ENCODE measurements around the gene MXRA8. TPM values are rescaled to one million over a fixed set of nuclear protein-coding genes. Genes with fewer than 3 reads are reported as not detected.

Gene MXRA8
- total RNA-seq, 1 experiment from 2014 or later = 5.0 TPM

DNA sequence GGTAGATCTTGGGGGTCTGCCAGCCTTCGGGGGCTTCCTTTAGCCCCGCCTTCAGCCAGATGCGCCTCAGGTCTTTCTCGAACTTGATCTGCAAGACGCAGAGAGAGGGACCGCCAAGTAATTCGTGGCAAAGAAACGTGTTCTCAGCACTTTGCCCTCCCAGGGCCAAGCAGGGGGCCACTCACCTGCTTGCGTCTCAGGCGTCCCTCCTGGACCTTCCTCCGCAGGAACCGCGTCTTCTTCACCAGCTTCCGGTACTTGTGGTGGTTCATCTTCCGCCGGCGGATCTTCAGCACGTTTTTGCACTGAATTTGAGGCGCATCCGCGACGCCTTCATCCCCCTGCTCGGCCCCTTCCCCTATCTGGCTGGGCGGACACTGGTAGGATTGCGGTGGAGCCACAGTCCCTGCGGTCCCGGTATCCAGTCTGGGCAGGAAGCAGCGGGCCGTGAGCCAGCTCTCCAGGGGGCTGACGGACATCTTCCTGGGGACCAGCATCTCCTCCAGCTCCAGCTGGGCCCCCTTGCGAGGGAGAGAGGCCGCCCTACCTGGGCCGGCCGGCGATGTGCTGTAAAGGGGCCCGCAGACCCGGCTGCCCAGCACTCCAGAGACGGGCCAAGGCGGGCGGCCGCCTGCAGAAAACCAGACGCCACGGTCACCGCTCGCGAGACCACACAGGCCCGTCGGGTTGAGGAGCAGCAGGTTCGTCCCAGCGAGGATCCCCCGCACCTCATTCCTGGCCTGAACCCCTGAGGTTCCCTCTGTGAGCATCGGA lies 15.6 kb upstream of the MXRA8 start:
- Mint-ChIP-seq H3K27ac (ENCODE audit: unreplicated experiment) (peak overlapping the region; percentile 93), H3K4me3 (ENCODE audit: unreplicated experiment) (peak overlapping the region; percentile 85), H3K36me3 (ENCODE audit: insufficient read depth, unreplicated experiment) (peaks cover 16% of the 10 kb centered on the region), H3K4me1 (ENCODE audit: low read depth, unreplicated experiment) (no peaks in the 10 kb centered on the region), H3K27me3 (ENCODE audit: insufficient read depth, unreplicated experiment) (no peaks in the 10 kb centered on the region), H3K9me3 (ENCODE audit: unreplicated experiment) (no peaks in the 10 kb centered on the region)
- no peak for DNase-seq
- Histone ChIP-seq H3K4me3 (ENCODE audit: low read depth, low read length) (peak overlapping the region; percentile 84), H3K9me3 (no peaks in the 10 kb centered on the region), H3K4me1 (peaks cover 6% of the 10 kb centered on the region), H3K27me3 (replicated peaks; ENCODE audit: control insufficient read depth, insufficient read depth, low read length) (no peaks in the 10 kb centered on the region), H3K36me3 (ENCODE audit: control insufficient read depth, insufficient read depth, low read length) (no peaks in the 10 kb centered on the region)
- intact Hi-C loops (cut with micrococcal nuclease; ENCODE audit: unreplicated experiment) = no loop called here
- no peak for TF ChIP-seq CTCF (IDR thresholded peaks at IDR 0.05; ENCODE audit: insufficient read depth in 1 of 2, low read depth in 1 of 2, low read length in 1 of 2, severe bottlenecking in 1 of 2, unreplicated experiment in 1 of 2)
- ChIA-PET POLR2A (interaction anchor here (1.1 kb wide), 1 partner anchor 49 kb away, joined by 3 read pairs; no protein-coding TSS in a partner anchor), CTCF (no interaction called here)
- TSS peak; percentile 88 for BruUV-seq (replicated peaks)

- ChIA-PET POLR2A (interaction anchor here (1.1 kb wide), 1 partner anchor 48 kb away, joined by 3 read pairs; no protein-coding TSS in a partner anchor), CTCF (no interaction called here)
- no peak for TF ChIP-seq CTCF (IDR thresholded peaks at IDR 0.05; ENCODE audit: insufficient read depth in 1 of 2, low read depth in 1 of 2, low read length in 1 of 2, severe bottlenecking in 1 of 2, unreplicated experiment in 1 of 2)
- H3K27me3 Mint-ChIP-seq (ENCODE audit: insufficient read depth, unreplicated experiment) = no peaks in the 10 kb centered on the region
- H3K4me3 Mint-ChIP-seq (ENCODE audit: unreplicated experiment) = peak overlapping the region; percentile 85
- Histone ChIP-seq H3K36me3 (ENCODE audit: control insufficient read depth, insufficient read depth, low read length) (no peaks in the 10 kb centered on the region), H3K4me1 (peaks cover 6% of the 10 kb centered on the region), H3K27me3 (replicated peaks; ENCODE audit: control insufficient read depth, insufficient read depth, low read length) (no peaks in the 10 kb centered on the region), H3K9me3 (no peaks in the 10 kb centered on the region), H3K4me3 (ENCODE audit: low read depth, low read length) (no peak overlapping the region)
- no peaks in the 10 kb centered on the region for H3K4me1 Mint-ChIP-seq (ENCODE audit: low read depth, unreplicated experiment)
- no peaks in the 10 kb centered on the region for H3K9me3 Mint-ChIP-seq (ENCODE audit: unreplicated experiment)
- H3K27ac Mint-ChIP-seq (ENCODE audit: unreplicated experiment) = no peak overlapping the region
- peaks cover 16% of the 10 kb centered on the region for H3K36me3 Mint-ChIP-seq (ENCODE audit: insufficient read depth, unreplicated experiment)
- BruUV-seq (replicated peaks) = no TSS peak
- intact Hi-C loops (cut with micrococcal nuclease; ENCODE audit: unreplicated experiment) = no loop called here
- DNase-seq = no peak
These were observed 14.9 kb upstream of the MXRA8 start for GRCh38 chr1:1373051-1373814.

- Mint-ChIP-seq H3K4me1 (ENCODE audit: low read depth, unreplicated experiment) (no peaks in the 10 kb centered on the region), H3K4me3 (ENCODE audit: unreplicated experiment) (no peak overlapping the region), H3K9me3 (ENCODE audit: unreplicated experiment) (no peaks in the 10 kb centered on the region), H3K27me3 (ENCODE audit: insufficient read depth, unreplicated experiment) (no peaks in the 10 kb centered on the region), H3K36me3 (ENCODE audit: insufficient read depth, unreplicated experiment) (peaks cover 16% of the 10 kb centered on the region), H3K27ac (ENCODE audit: unreplicated experiment) (no peak overlapping the region)
- POLR2A ChIA-PET = no interaction called here
- no peaks in the 10 kb centered on the region for H3K9me3 ChIP-seq
- peak in 1 of 2 experiments; percentile 78 for DNase-seq
- peaks cover 6% of the 10 kb centered on the region for H3K4me1 ChIP-seq
- intact Hi-C loops (cut with micrococcal nuclease; ENCODE audit: unreplicated experiment) = no loop called here
- H3K27me3 ChIP-seq (replicated peaks; ENCODE audit: control insufficient read depth, insufficient read depth, low read length) = no peaks in the 10 kb centered on the region
- no peaks in the 10 kb centered on the region for H3K36me3 ChIP-seq (ENCODE audit: control insufficient read depth, insufficient read depth, low read length)
- CTCF ChIA-PET = no interaction called here
- peak; percentile 81 to 86 for TF ChIP-seq CTCF (IDR thresholded peaks at IDR 0.05; ENCODE audit: insufficient read depth in 1 of 2, low read depth in 1 of 2, low read length in 1 of 2, severe bottlenecking in 1 of 2, unreplicated experiment in 1 of 2)
- no TSS peak for BruUV-seq (replicated peaks)
- H3K4me3 ChIP-seq (ENCODE audit: low read depth, low read length) = no peak overlapping the region
These were observed 13.7 kb upstream of the MXRA8 start for GRCh38 chr1:1371746-1372711.
